HuH-7 (cell line): ENCODE data around the gene TMEM97.

ENCODE experiments used
- DNase-seq: peaks from one replicate; pipeline ENCODE4 v3.0.0; 2011; ENCODE audit warnings: low spot score

Gene TMEM97

GRCh38 chr17:28317099-28317965 lies 1.7 kb upstream of the TMEM97 start:
- no peak for DNase-seq

DNA sequence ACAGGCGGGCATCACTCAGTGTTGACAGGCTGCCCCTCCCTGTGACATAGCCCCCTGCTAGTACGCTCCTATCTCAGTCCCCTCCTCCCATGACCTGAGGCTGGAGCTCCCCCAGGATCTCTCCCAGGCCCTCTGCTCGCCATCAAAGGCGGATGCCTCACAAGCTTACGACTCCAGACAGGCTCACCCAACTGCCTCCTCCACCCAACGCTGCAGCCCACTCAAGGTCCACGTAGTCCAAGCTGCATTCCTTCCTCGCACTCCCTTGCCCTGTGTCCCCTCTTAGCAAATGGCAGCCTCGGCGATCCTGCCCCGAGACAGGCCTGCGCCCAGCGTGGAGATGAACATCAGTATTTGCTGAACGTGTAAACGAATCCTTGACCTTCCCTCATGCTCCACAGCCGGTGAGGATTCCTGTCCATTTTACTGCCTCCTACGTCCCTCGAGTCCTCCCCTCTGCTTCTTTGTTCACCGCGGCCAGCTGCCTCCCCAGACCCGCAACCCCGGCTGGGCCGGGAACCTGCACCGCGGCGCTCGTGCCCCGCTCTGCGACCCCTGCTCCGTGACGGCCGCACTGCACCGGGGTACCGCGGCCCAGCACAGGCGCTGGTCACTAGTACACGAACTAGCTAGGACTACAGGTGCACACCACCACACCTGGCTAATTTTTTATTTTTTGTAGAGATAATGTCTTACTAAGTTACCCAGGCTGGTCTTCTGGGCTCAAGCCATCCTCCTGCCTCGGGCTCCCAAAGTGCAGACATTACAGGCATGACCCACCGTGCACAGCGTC lies 838 bp upstream of the TMEM97 start:
- peak; percentile 32 for DNase-seq

DNA sequence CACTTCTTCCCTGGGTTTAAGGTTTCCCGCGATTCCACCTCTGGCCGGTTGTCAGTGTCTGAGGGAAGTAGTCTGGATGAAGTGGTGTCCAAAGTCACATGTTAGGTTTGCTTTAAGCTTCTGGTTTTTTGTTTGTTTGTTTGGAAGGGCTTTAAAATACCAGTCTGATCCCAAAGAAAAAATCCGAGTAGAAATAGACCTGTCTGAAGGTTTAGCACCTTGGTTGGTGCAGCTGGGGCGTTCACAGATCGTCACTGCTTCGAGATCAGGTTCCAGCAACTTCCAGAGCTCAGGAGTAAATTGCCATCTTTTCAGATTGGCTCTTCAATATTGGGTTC lies 567 bp downstream of the TMEM97 start:
- DNase-seq: no peak

- no peak for DNase-seq
Observed at GRCh38 chr17:28320215-28321061, 1.4 kb downstream of the TMEM97 start.

GRCh38 chr17:28324267-28324745 lies 5.3 kb downstream of the TMEM97 start:
- no peak for DNase-seq

DNA sequence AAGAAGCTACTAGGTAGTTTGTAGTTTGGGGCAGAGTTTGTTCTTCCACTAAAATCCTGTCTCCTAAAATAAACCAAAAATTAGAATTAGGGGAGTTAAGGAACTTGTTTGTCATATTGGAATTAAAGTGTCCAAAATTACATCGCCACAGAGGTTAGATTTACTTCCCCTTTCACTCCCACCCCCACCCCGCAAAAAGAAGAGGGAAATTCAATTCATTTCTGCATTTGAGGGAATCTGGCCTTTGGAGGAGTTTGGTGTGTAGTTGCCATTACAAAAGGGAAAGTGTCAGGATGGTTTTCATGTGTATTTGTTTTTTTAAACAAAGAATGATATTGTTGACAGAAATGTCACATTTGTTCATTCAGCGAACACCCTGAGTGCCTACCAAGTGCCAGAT lies 5.8 kb downstream of the TMEM97 start:
- no peak for DNase-seq

DNA sequence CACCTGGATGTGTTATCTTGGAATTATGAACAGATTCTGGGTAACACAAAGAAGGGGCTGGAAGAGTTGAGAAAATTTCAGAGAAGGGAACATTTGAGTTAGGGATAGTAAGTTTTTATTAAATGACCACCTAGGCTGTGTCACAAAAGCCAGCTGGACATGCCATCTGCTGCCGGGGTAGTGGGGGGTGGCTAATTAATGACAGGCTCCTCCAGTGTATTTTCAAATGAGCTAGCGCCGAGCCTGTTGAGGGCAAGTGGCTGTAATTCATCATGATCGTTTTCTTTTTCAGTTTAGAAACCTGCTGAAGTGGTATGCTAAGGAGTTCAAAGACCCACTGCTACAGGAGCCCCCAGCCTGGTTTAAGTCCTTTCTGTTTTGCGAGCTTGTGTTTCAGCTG lies 6.2 kb downstream of the TMEM97 start:
- no peak for DNase-seq

GRCh38 chr17:28326114-28326513 lies 7.1 kb downstream of the TMEM97 start:
- no peak for DNase-seq

DNA sequence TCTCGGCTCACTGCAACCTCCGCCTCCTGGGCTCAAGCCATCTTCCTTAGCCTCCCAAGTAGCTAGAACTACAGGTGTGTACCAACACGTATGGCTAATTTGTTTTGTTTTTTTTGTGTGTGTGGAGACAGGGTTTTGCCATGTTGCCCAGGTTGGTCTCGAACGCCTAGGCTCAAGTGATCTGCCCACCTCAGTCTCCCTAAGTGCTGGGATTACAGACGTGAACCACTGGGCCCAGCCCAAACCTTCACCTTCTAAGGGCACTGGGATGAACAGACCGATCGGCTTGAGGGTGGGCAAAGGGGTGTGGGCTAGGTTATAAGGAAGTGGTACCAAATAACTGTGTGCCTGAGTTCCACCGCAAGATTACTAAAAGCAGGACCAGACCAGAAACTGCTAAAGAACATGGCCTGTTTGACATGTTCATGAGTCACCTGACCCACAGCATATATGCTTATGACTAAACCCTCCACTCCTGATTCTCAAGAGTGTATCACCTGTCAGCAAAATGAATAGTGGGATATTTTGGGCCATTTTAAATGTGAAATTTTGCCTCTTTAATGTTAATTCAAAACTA lies 8.1 kb downstream of the TMEM97 start:
- no peak for DNase-seq

DNA sequence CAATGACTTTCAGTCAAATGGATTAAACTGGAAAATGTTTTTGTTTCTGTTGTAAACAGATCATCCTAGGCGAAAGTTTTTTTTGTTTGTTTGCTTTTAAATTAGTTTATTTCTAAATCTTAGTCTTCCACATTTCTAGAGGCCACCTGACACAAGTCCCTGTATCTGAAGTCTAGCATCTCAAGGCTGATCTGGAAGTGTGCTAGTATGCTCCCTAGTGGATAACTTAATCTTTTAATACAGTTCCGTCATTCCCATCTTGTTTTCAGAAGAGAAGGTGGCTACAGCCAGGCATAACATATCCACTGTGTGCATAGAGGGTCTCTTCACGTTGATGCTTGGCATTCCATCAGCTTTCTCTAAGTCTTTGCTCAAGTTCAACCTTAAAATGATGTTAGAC lies 8.7 kb downstream of the TMEM97 start:
- no peak for DNase-seq

- no peak for DNase-seq
Observed at GRCh38 chr17:28328325-28328724, 9.3 kb downstream of the TMEM97 start.

DNA sequence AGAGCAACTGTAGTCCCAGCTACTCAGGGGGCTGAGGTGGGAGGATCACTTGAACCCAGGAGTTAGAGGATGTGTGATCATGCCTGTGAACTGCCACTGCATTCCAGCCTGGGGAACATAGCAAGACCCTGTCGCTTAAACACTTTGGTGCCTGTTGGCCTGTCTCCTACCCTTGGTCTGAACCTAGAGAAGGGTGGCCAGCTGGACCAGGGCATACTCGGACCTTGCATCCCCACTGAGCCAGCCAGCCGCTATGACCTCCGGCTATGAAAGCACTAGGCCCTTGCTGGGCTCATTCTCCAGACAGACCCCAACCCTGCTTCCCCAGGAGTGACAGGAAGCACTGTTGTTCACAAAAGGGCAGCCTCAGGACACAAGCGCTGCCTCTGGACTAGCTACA lies 11.7 kb downstream of the TMEM97 start:
- DNase-seq: no peak

GRCh38 chr17:28331891-28332420 lies 13.0 kb downstream of the TMEM97 start:
- no peak for DNase-seq

- DNase-seq: no peak
Observed at GRCh38 chr17:28333083-28333746, 14.2 kb downstream of the TMEM97 start.

- no peak for DNase-seq
Observed at GRCh38 chr17:28334171-28334570, 15.2 kb downstream of the TMEM97 start.

- no peak for DNase-seq
Observed at GRCh38 chr17:28334666-28335200, 15.7 kb downstream of the TMEM97 start.

GRCh38 chr17:28335201-28335958 lies 16.4 kb downstream of the TMEM97 start, which contains the start of the genes IFT20 and TNFAIP1:
Gene IFT20, minus strand, starts transcription at chr17:28335472. Its CDS starts 3,487 bp downstream, at chr17:28331985.
Gene TNFAIP1, plus strand, starts transcription at chr17:28335761. Its CDS starts 3,761 bp downstream, at chr17:28339522.
- peak; percentile 96 for DNase-seq

DNA sequence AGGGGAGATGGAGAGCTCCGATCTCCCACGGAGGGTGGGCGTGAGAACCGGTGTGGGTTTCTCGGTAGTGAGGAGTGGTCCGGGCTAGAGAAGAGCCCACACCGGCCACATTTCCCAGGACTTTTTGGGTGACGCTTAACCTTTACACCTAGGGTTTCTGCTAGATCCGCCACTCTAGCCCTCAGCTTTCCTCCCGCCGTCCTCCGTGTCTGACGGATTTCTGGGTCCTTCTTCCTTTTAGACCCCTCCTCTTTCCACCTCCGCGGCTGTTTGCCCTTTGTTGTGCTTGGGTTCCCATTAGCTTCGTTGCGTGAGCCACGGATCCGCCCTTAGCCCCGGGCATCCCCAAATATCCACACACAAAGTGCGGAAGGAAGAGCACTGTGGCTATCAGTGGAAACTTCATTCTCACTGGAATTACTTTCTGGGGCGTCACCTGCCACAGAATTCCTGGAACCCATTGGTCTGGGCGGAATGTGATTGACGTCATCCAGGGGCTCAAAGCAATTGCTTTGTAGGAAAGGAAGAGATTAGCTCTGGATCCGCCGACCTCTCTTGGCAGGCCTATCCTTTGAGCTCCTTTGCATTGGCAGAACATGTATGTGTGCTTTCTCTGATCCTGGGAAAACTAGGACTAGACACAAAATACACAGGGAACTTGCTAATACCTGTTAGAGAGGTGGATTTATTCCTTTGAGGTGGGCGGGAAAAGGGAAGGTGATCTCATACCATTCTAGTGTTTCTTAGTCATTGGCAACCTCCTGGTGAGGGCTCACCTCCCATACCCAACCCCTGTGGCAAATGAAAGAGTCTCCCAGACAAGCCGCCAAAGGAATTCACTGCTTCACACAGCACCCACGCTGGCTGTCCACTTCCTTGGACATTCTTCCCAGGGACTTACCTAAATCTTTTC lies 17.2 kb downstream of the TMEM97 start:
- DNase-seq: peak; percentile 57
